ENCODE data around the gene TOR2A. TPM values are rescaled to one million over a fixed set of nuclear protein-coding genes. Genes with fewer than 3 reads are reported as not detected.

TOR2A gene
- total and polyA plus RNA-seq, 9 of the 15 experiments (the other 6 are each of a cell fraction or from before 2014, with no cell fraction given), result 0.80 to 25.9 (median 11.1) TPM

- no peak for TF ChIP-seq CTCFL (IDR thresholded peaks at IDR 0.05; ENCODE audit: borderline replicate concordance, insufficient read depth, low read depth, low read length, poor library complexity, severe bottlenecking)
- TF ChIP-seq NFRKB (IDR thresholded peaks at IDR 0.05; ENCODE audit: low read depth), result no peak
- no peak for TF ChIP-seq ZBTB9 (CRISPR knock-in tag; IDR thresholded peaks at IDR 0.05)
Measured at GRCh38 chr9:127717766-127718165, 17.3 kb downstream of the TOR2A start (continued).

GRCh38 chr9:127716412-127716811, 18.7 kb downstream of the TOR2A start:
- DNase-seq (ENCODE audit: extremely low read depth in 1 of 4, low spot score in 3 of 4) (no peak), FAIRE-seq (no peak), ATAC-seq (no peak)
- 46% methylated on average over 9 of the region's 9 CpGs for WGBS (ENCODE audit: insufficient coverage, low coverage, missing lambda C conversion rate)
- Histone ChIP-seq H3K36me3 (ENCODE audit: control insufficient read depth, insufficient read depth, low read length) (no peaks in the 10 kb centered on the region), H2AFZ (ENCODE audit: low read depth, low read length) (peak overlapping the region; percentile 99), H3K4me2 (ENCODE audit: insufficient read depth, low read length) (peak overlapping the region; percentile 87), H3K9ac (ENCODE audit: insufficient read depth in 1 of 2, low read depth in 2 of 2, low read length in 2 of 2) (peak overlapping the region; percentile 69 to 98; a peak in 3 of 4 replicates), H3K79me2 (ENCODE audit: control insufficient read depth, insufficient read depth, low read length) (0 out of 3 replicates have a peak, but pooled peaks cover 3% of the 10 kb centered on the region), H3K9me1 (ENCODE audit: control insufficient read depth, insufficient read depth, low read length) (peaks cover 4% of the 10 kb centered on the region), H3K27ac (ENCODE audit: extremely low read depth, low read depth, low read length) (peak overlapping the region; percentile 64; the same call in 2 of the 3 replicates), H3K4me1 (replicated peaks in 1 of 2; ENCODE audit: control insufficient read depth in 2 of 2, insufficient read depth in 2 of 2, low read length in 2 of 2) (peaks cover 4 to 52% of the 10 kb centered on the region in 2 experiments; a peak in 4 of 5 replicates), H3K4me3 (0 out of 2 replicates have a peak overlapping the region, but pooled peaks have one; percentile 74), H3K9me3 (replicated peaks; ENCODE audit: control insufficient read depth, insufficient read depth, low read depth, low read length) (no peaks in the 10 kb centered on the region), H3K27me3 (ENCODE audit: control insufficient read depth in 2 of 2, insufficient read depth in 2 of 2, low read length in 2 of 2) (no peaks in the 10 kb centered on the region), H4K20me1 (replicated peaks; ENCODE audit: control insufficient read depth, insufficient read depth, low read length) (peaks cover 3% of the 10 kb centered on the region; the same call in 1 of the 2 replicates)
- no TSS peak for BruUV-seq (replicated peaks)
- in situ Hi-C loops (cut with MboI) (no loop called here), intact Hi-C loops (cut with micrococcal nuclease) (no loop called here)
- ChIA-PET POLR2A (interaction anchor here (1.1 to 1.3 kb wide), 4 partner anchors 8 to 18 kb away, joined by 3 to 7 read pairs (median 4); partner anchors contain the start of gene TOR2A), CTCF (ENCODE audit: low intra/inter-chr PET ratio) (no interaction called here)
- TF ChIP-seq PREB (CRISPR knock-in tag; IDR thresholded peaks at IDR 0.05), result 0 out of 2 replicates have a peak, but pooled peaks have one; percentile 10
- no peak for TF ChIP-seq ZNF511 (CRISPR knock-in tag; IDR thresholded peaks at IDR 0.05)
- TF ChIP-seq ZNF124 (CRISPR knock-in tag; IDR thresholded peaks at IDR 0.05), result peak; percentile 22; the same call in 1 of the 2 replicates
- TF ChIP-seq TAF7 (tag; IDR thresholded peaks at IDR 0.05), result no peak
